HG03457 (cell line): ENCODE data around the gene TEP1.
"Not testable (repeated sequence)": the region's sequence is repeated elsewhere in the genome, so short reads cannot be mapped to it uniquely, and the experiment has no call there.

Experiments used
- ATAC-seq: cut with Tn5 transposase; IDR thresholded peaks from one replicate; pipeline ENCODE4 v1.9.1; 2021; ENCODE audit warnings: moderate number of reproducible peaks; ENCODE audit not compliant: unreplicated experiment

The TEP1 gene

GRCh38 chr14:20391505-20391904 lies 21.8 kb downstream of the TEP1 start:
- ATAC-seq, result no peak

- ATAC-seq, result no peak
These were observed 25.1 kb downstream of the TEP1 start for GRCh38 chr14:20388159-20388558.

DNA sequence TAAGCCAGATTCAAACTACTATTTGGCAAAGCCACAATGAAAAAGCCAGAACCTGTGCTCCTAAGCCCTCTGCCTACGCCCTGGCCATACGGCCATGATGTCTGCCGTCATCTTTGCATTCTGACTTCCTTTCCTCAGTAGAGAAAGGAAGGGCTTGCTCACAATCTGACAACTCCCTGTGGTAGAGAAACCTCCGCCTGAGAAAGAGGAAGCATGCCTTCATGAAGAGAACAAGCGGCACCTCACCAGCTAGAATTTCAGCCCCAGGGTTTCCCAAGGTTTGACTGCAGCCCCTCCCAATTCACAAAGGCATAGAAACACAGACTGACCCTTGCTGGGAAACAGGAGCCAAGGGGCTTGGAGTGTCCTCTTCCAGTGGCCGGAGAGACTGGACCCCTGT lies 25.7 kb downstream of the TEP1 start:
- no peak for ATAC-seq

- no peak for ATAC-seq
These were observed 26.9 kb downstream of the TEP1 start for GRCh38 chr14:20386276-20386855.

- ATAC-seq, result no peak
These were observed 28.4 kb downstream of the TEP1 start for GRCh38 chr14:20384886-20385285.

- ATAC-seq, result no peak
These were observed 29.0 kb downstream of the TEP1 start for GRCh38 chr14:20384321-20384720.

DNA sequence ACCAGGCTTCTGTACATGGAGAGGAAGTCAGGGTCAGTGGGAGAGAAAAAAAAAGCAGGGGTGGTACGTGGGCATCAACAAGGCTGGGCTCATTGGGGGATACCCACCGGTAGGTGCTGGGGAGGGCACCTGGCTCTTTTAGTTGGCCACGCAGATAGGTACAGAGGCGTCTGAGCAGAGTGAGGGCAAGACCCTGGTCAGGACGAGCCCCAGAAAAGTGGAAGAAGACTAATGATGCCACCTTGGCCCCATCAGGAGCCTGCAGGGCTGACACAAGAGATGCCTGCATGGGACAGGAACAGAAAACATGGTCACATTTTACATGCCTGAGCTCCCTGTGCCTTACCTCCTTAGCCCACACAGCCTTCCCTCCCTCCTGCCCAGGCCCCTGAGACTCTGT lies 29.7 kb downstream of the TEP1 start:
- no peak for ATAC-seq

DNA sequence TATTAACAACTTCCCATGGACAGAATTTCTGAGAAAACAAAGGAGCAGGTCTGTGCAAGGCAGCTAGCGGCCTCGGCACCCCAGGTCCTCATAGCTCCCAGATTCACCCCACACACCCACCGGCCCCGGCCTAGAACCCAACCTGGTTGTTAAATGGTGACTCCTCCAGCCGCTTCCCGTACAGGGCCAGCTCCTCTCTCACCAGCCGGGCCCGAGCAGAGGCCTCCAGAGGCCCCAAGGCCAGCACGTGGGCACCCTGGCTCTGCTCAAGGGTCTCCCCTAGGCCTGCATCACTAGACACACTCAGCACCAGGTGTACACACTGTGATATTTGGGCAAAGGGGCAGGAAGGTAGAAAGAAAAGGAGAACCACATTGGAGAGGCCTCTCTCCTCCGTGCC lies 30.3 kb downstream of the TEP1 start:
- no peak for ATAC-seq

- ATAC-seq, result no peak
These were observed 30.8 kb downstream of the TEP1 start for GRCh38 chr14:20382526-20382925.

DNA sequence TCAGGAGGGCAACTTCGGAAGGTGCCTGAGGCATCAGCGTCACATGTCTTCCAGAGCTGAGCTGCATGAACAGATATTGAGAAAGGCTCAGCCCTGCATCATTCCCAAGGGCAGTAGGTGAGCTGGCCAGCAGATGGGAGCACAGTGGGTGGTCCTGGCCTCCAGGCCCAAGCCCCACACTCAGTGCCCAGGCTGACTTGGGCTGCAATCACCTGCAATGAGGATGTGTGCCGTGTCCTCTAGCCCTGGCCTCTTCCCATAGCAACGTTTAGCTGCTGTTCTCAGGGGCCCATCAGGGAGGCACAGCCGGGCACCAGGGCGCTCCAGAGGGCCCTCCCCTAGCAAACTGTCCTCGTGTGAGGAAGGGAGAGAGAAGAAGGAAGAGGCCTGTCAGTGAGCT lies 32.0 kb downstream of the TEP1 start:
- no peak for ATAC-seq

GRCh38 chr14:20380681-20381080 lies 32.6 kb downstream of the TEP1 start:
- no peak for ATAC-seq

DNA sequence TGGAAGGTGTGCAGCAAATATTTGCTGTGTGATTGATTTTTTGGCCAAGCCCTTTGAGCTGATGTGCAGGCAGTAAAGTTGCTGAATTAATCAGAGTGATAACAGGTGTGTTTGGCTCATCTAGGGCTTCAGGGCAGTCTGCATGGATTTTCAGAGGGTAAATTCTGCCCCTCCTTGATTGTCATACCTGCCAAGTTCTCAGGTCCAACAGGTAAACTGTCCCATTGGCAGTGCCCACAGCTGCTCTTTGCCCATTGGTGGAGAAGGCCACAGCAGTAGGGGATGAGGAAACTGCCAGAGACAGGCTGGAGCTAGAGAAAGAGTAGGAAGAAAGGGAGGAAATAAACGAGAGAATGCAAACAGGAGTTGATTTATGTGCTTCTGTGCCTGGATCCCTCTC lies 33.6 kb downstream of the TEP1 start:
- no peak for ATAC-seq

- no peak for ATAC-seq
These were observed 36.1 kb downstream of the TEP1 start for GRCh38 chr14:20377171-20377570.

DNA sequence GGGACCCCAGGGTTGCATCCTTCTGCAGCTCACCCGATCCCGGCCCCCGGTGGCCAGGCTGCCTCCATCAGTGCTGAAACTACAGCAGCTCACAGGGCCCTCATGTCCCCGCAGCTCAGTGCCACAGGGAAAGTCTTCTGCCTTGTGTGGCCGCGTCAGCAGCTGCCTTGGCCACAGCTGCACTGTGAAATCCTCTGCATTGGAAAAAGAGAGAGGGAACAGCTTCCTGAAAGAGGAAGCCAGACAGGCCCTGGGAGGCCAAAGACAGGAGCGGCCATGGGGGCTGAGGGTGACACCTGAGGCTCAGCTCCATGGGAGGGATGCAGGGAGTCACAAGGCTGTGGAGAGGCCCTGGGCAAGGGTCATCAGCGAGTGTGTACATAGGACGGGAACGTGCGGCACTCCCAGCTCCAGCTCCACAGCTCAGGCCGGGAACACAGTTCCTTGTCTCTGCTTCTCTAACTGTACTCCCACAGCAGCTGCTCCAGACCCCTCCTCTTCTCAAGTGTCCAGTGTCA lies 37.2 kb downstream of the TEP1 start:
- ATAC-seq, result no peak

- no peak for ATAC-seq
These were observed 37.8 kb downstream of the TEP1 start for GRCh38 chr14:20375471-20375870.

- no peak for ATAC-seq
These were observed 40.5 kb downstream of the TEP1 start for GRCh38 chr14:20372796-20373195.

DNA sequence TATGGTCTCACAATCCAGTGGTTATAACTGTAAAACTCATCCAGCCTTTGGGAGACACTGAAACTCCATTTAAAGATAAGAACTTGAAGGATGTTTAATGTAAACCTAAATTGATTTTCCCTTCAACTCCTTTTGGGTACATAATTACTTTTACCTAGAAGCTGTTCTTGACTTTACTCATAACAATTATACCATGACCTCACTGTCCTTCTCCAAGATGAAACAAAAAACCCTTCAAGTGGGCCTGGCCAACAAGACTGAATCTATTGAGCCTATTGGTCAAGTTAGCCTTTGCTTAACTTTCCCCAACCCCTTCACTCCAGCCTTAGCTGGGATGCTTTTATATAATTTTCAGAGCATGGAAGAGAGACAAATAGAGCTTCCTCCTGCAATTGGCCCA lies 47.4 kb downstream of the TEP1 start:
- no peak for ATAC-seq

DNA sequence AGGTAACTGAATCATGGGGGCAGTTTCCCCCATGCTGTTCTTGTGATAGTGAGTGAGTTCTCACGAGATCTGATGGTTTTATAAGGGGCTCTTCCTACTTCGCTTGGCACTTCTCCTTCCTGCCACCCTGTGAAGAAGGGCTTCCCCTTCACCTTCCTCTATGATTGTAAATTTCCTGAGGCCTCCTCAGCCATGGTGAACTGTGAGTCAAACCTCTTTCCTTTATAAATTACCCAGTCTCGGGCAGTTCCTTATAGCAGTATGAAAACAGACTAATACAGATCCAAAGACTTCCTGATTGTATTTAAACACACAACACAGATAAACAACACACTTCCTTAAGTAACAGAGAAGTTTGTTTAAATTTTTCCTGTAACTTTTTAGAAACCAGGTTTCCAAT lies 54.8 kb downstream of the TEP1 start:
- ATAC-seq, result not testable (repeated sequence)

DNA sequence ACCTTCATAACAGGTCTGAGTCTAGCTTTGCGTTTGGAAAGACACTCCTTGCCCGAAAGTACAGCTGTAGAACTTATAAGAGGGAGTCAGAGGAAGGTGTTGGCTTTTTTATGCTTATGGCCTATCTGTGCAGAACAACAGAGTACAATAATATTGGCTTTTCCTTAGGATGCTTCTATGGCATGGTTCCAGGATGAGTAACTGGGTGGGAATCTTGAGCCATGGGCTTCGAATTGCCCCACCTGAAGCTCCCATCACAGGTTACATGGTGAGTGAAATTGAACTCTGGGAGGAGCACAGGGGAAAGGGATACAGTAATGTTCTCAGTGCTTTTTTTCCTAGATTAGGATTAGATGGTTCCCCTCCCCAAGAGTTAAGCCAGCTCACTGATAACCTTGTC lies 56.9 kb downstream of the TEP1 start:
- ATAC-seq, result no peak

GRCh38 chr14:20350860-20351259 lies 62.4 kb downstream of the TEP1 start:
- no peak for ATAC-seq

- ATAC-seq, result no peak
These were observed 63.0 kb downstream of the TEP1 start for GRCh38 chr14:20350282-20350681.

GRCh38 chr14:20347747-20348146 lies 65.6 kb downstream of the TEP1 start:
- no peak for ATAC-seq

- ATAC-seq, result no peak
These were observed 66.6 kb downstream of the TEP1 start for GRCh38 chr14:20346713-20347112.
